Left ventricle myocardium inferior (tissue), 1 donor: Measurements from ENCODE around the gene RAB4B. TPM values are rescaled to one million over a fixed set of nuclear protein-coding genes. Genes with fewer than 3 reads are reported as not detected.
"Not testable (repeated sequence)": the region's sequence is repeated elsewhere in the genome, so short reads cannot be mapped to it uniquely, and the experiment has no call there.

Experiments
- DNase-seq: peaks from one replicate; pipeline ENCODE4 v3.0.0-alpha.2; 2020
- H3K27ac ChIP-seq: fragments of 200-600 bp; replicated peaks from 2 replicates; pipeline ENCODE4 v1.8.0; 2021
- H3K27me3 ChIP-seq: fragments of 200-600 bp; 2 replicates; pipeline ENCODE4 v1.8.0; 2021; ENCODE audit warnings: low read depth
- H3K36me3 ChIP-seq: fragments of 200-600 bp; 2 replicates; pipeline ENCODE4 v1.8.0; 2021
- H3K4me1 ChIP-seq: fragments of 200-600 bp; 2 replicates; pipeline ENCODE4 v1.8.0; 2021
- H3K4me3 ChIP-seq: fragments of 200-600 bp; 2 replicates; pipeline ENCODE4 v1.8.0; 2021; ENCODE audit warnings: mild to moderate bottlenecking, moderate library complexity
- H3K9me3 ChIP-seq: fragments of 200-600 bp; replicated peaks from 2 replicates; pipeline ENCODE4 v1.8.0; 2021
- CTCF ChIP-seq: fragments of 200-600 bp; IDR thresholded peaks from 2 replicates; pipeline ENCODE4 v1.8.0; 2021; ENCODE audit warnings: antibody characterized with exemption, mild to moderate bottlenecking, borderline replicate concordance
- intact Hi-C: fragments of 100-400 bp; cut with micrococcal nuclease; formaldehyde crosslinking; loops from one replicate; pipeline ENCODE4 v1.11.0; 2022
- total RNA-seq: library from RNA; stranded (reverse); fragmentation: NEBNext Ultra II Directional; extraction: Animal tissue kit (Norgen Biotek cat#: 25700); gene quantifications from one replicate; pipeline ENCODE4 v1.2.1, GENCODE V29; 2021
- donor health status: DM: no; HTN: yes; CAD: no; lungs with severe emphysema.

RAB4B gene
- total RNA-seq, 1 donor from 2014 or later, result 13.5 TPM

GRCh38 chr19:40825460-40826095 is 47.5 kb downstream of the RAB4B start:
- intact Hi-C loops, DNase-seq, H3K4me3 ChIP-seq, H3K27me3 ChIP-seq, H3K27ac ChIP-seq, H3K9me3 ChIP-seq: not testable (repeated sequence)
- Histone ChIP-seq H3K36me3 (peaks cover 21% of the 10 kb centered on the region), H3K4me1 (peaks cover 17% of the 10 kb centered on the region)

- Histone ChIP-seq H3K36me3 (peaks cover 21% of the 10 kb centered on the region), H3K4me1 (peaks cover 17% of the 10 kb centered on the region)
- H3K4me3 ChIP-seq, intact Hi-C loops, H3K27ac ChIP-seq, H3K9me3 ChIP-seq, DNase-seq, H3K27me3 ChIP-seq: not testable (repeated sequence)
Measured at GRCh38 chr19:40826312-40826698, 48.3 kb downstream of the RAB4B start.

- H3K27ac ChIP-seq, DNase-seq, H3K4me3 ChIP-seq, intact Hi-C loops, H3K27me3 ChIP-seq, H3K9me3 ChIP-seq: not testable (repeated sequence)
- Histone ChIP-seq H3K4me1 (peaks cover 17% of the 10 kb centered on the region), H3K36me3 (peaks cover 21% of the 10 kb centered on the region)
Measured at GRCh38 chr19:40826699-40827385, 48.8 kb downstream of the RAB4B start.

GRCh38 chr19:40827386-40828247 is 49.6 kb downstream of the RAB4B start:
- intact Hi-C loops, result no loop called here
- Histone ChIP-seq H3K36me3 (peaks cover 21% of the 10 kb centered on the region), H3K27me3 (no peaks in the 10 kb centered on the region), H3K4me3 (no peak overlapping the region), H3K4me1 (peaks cover 10% of the 10 kb centered on the region), H3K9me3 (no peaks in the 10 kb centered on the region), H3K27ac (no peak overlapping the region)
- DNase-seq, result no peak
- TF ChIP-seq CTCF, result no peak

- H3K4me3 ChIP-seq, result no peak overlapping the region
- no peak for TF ChIP-seq CTCF
- no peak overlapping the region for H3K27ac ChIP-seq
- no peaks in the 10 kb centered on the region for H3K9me3 ChIP-seq
- intact Hi-C loops, result no loop called here
- H3K27me3 ChIP-seq, result no peaks in the 10 kb centered on the region
- DNase-seq, result no peak
- H3K4me1 ChIP-seq, result no peaks in the 10 kb centered on the region
- peaks cover 21% of the 10 kb centered on the region for H3K36me3 ChIP-seq
Measured at GRCh38 chr19:40829205-40829604, 51.2 kb downstream of the RAB4B start.

- H3K4me1 ChIP-seq, intact Hi-C loops, H3K4me3 ChIP-seq, H3K9me3 ChIP-seq, H3K27ac ChIP-seq, DNase-seq, H3K27me3 ChIP-seq: not testable (repeated sequence)
- peaks cover 21% of the 10 kb centered on the region for H3K36me3 ChIP-seq
Measured at GRCh38 chr19:40830741-40831140, 52.7 kb downstream of the RAB4B start.

GRCh38 chr19:40831502-40832430 is 53.7 kb downstream of the RAB4B start:
- Histone ChIP-seq H3K4me1 (no peaks in the 10 kb centered on the region), H3K4me3 (no peak overlapping the region), H3K9me3 (no peaks in the 10 kb centered on the region), H3K27ac (no peak overlapping the region), H3K27me3 (no peaks in the 10 kb centered on the region), H3K36me3 (peaks cover 19% of the 10 kb centered on the region)
- no peak for TF ChIP-seq CTCF
- DNase-seq, result no peak
- intact Hi-C loops, result no loop called here

- H3K36me3 ChIP-seq, result peaks cover 13% of the 10 kb centered on the region
- intact Hi-C loops, H3K4me3 ChIP-seq: not testable (repeated sequence)
Measured at GRCh38 chr19:40832431-40832790, 54.4 kb downstream of the RAB4B start.

GRCh38 chr19:40833728-40834533 is 55.9 kb downstream of the RAB4B start:
- H3K27ac ChIP-seq, H3K36me3 ChIP-seq, DNase-seq, intact Hi-C loops, H3K27me3 ChIP-seq, H3K9me3 ChIP-seq, H3K4me3 ChIP-seq, H3K4me1 ChIP-seq: not testable (repeated sequence)

More at GRCh38 chr19:40832431-40832790, 54.4 kb downstream of the RAB4B start:
- H3K27ac ChIP-seq, H3K27me3 ChIP-seq, DNase-seq, H3K9me3 ChIP-seq, H3K4me1 ChIP-seq: not testable (repeated sequence)
